ENCODE measurements around the gene APOL3.

- TF ChIP-seq ZNF710 (CRISPR knock-in tag; IDR thresholded peaks at IDR 0.05; ENCODE audit: borderline replicate concordance) (no peak), CHD4 (IDR thresholded peaks at IDR 0.05; ENCODE audit: borderline replicate concordance, low read length) (no peak), HOXA5 (CRISPR knock-in tag; IDR thresholded peaks at IDR 0.05) (no peak), FOXA1 (IDR thresholded peaks at IDR 0.05) (no peak), FOXA1 (CRISPR knock-in tag; IDR thresholded peaks at IDR 0.05) (no peak), NFE2L1 (CRISPR knock-in tag; IDR thresholded peaks at IDR 0.05; ENCODE audit: borderline replicate concordance) (no peak), EEA1 (CRISPR knock-in tag; IDR thresholded peaks at IDR 0.05; ENCODE audit: borderline replicate concordance) (no peak), ELF3 (CRISPR knock-in tag; IDR thresholded peaks at IDR 0.05) (no peak), SRF (IDR thresholded peaks at IDR 0.05; ENCODE audit: low read depth, low read length) (no peak), POLR2AphosphoS2 (IDR thresholded peaks at IDR 0.05; ENCODE audit: low read depth, low read length) (no peak)
- TF ChIP-seq, protein P1, sequence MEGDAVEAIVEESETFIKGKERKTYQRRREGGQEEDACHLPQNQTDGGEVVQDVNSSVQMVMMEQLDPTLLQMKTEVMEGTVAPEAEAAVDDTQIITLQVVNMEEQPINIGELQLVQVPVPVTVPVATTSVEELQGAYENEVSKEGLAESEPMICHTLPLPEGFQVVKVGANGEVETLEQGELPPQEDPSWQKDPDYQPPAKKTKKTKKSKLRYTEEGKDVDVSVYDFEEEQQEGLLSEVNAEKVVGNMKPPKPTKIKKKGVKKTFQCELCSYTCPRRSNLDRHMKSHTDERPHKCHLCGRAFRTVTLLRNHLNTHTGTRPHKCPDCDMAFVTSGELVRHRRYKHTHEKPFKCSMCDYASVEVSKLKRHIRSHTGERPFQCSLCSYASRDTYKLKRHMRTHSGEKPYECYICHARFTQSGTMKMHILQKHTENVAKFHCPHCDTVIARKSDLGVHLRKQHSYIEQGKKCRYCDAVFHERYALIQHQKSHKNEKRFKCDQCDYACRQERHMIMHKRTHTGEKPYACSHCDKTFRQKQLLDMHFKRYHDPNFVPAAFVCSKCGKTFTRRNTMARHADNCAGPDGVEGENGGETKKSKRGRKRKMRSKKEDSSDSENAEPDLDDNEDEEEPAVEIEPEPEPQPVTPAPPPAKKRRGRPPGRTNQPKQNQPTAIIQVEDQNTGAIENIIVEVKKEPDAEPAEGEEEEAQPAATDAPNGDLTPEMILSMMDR (CRISPR knock-in tag; IDR thresholded peaks at IDR 0.05) = no peak
These were observed 9.5 kb downstream of the APOL3 start for GRCh38 chr22:36151006-36151595.

Measured in HepG2 (cell line).